Spleen (tissue), 7 donors: Measurements from ENCODE around the gene MIF.

ENCODE experiments used
- CTCF ChIP-seq, 11 experiments: fragments of 200-600 bp in 7 of 11; fragments of 450-650 bp in 4 of 11; sonication (generic) in 4 of 11; IDR thresholded peaks in 8 of 11; conservative IDR thresholded peaks in 3 of 11; 1 replicate in 7 of 11; 2 replicates in 4 of 11; pipeline versions ENCODE4 v1.4.0 to v1.8.0; 2016 to 2021; ENCODE audit warnings: antibody characterized with exemption in 11 of 11, inconsistent platforms in 4 of 11, mild to moderate bottlenecking in 1 of 11
- POLR2AphosphoS5 ChIP-seq, 3 donors: sonication (generic); formaldehyde crosslinking; IDR thresholded peaks; one replicate each; pipeline ENCODE4 v1.5.1; 2017; ENCODE audit warnings: antibody characterized with exemption in 3 of 3
- donor health status: DM: no; HTN: no; CAD: no; lungs with moderate emphysema.
- donor health status: DM: no; HTN: no; CAD: no.
- donor health status: DM: no; HTN: no; CAD: no.

GRCh38 chr22:23913306-23913660, 19.1 kb downstream of the MIF start:
- TF ChIP-seq CTCF (IDR thresholded peaks at IDR 0.05 in 8 of 11, conservative IDR thresholded peaks at IDR 0.05 in 3 of 11), result no peak
- TF ChIP-seq POLR2AphosphoS5 (IDR thresholded peaks at IDR 0.05), result no peak
